Esophagus squamous epithelium (tissue), 4 donors: ENCODE measurements around the gene KHK.

ENCODE experiments used
- CTCF ChIP-seq, 6 experiments: fragments of 450-650 bp in 4 of 6; fragments of 200-600 bp in 2 of 6; sonication (generic) in 2 of 6; IDR thresholded peaks; one replicate each; pipeline ENCODE4 v1.5.1; 2016 to 2019; ENCODE audit warnings: antibody characterized with exemption in 6 of 6, mild to moderate bottlenecking in 4 of 6, moderate library complexity in 4 of 6
- POLR2A ChIP-seq, 4 donors: fragments of 450-650 bp; IDR thresholded peaks; one replicate each; pipeline ENCODE4 v1.6.1; 2017; ENCODE audit warnings: antibody characterized with exemption in 4 of 4, mild to moderate bottlenecking in 4 of 4, moderate library complexity in 3 of 4

GRCh38 chr2:27074738-27075565 lies 11.6 kb upstream of the KHK start:
- TF ChIP-seq CTCF (IDR thresholded peaks at IDR 0.05), result no peak
- no peak for TF ChIP-seq POLR2A (IDR thresholded peaks at IDR 0.05)
